ENCODE measurements around the gene ERICH4. TPM values are rescaled to one million over a fixed set of nuclear protein-coding genes. Genes with fewer than 3 reads are reported as not detected.

ERICH4 gene
- total RNA-seq, 1 donor from 2014 or later, result not detected

GRCh38 chr19:41428481-41428859 is 14.5 kb upstream of the ERICH4 start:
- no peak for TF ChIP-seq EZH2 (IDR thresholded peaks at IDR 0.05; ENCODE audit: insufficient read depth, low read length)
- TF ChIP-seq, protein P1, sequence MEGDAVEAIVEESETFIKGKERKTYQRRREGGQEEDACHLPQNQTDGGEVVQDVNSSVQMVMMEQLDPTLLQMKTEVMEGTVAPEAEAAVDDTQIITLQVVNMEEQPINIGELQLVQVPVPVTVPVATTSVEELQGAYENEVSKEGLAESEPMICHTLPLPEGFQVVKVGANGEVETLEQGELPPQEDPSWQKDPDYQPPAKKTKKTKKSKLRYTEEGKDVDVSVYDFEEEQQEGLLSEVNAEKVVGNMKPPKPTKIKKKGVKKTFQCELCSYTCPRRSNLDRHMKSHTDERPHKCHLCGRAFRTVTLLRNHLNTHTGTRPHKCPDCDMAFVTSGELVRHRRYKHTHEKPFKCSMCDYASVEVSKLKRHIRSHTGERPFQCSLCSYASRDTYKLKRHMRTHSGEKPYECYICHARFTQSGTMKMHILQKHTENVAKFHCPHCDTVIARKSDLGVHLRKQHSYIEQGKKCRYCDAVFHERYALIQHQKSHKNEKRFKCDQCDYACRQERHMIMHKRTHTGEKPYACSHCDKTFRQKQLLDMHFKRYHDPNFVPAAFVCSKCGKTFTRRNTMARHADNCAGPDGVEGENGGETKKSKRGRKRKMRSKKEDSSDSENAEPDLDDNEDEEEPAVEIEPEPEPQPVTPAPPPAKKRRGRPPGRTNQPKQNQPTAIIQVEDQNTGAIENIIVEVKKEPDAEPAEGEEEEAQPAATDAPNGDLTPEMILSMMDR (IDR thresholded peaks at IDR 0.05; ENCODE audit: insufficient read depth, low read depth, low read length), result no peak
- H3K27me3 ChIP-seq (ENCODE audit: insufficient read depth, low read length), result no peaks in the 10 kb centered on the region
- H3K9ac ChIP-seq (ENCODE audit: low read length), result no peak overlapping the region
- no peak overlapping the region for H3K4me3 ChIP-seq (ENCODE audit: insufficient read depth, low read depth, low read length)
- H3K79me2 ChIP-seq (ENCODE audit: insufficient read depth, low read length), result no peaks in the 10 kb centered on the region
- no peak overlapping the region for H3K27ac ChIP-seq (ENCODE audit: low read depth, low read length)
- Mint-ChIP-seq H3K9me3 (ENCODE audit: unreplicated experiment) (no peaks in the 10 kb centered on the region), H3K36me3 (ENCODE audit: low read depth, unreplicated experiment) (peaks cover 11% of the 10 kb centered on the region), H3K27me3 (ENCODE audit: low read depth, unreplicated experiment) (no peaks in the 10 kb centered on the region), H3K27ac (ENCODE audit: unreplicated experiment) (no peak overlapping the region), H3K4me3 (ENCODE audit: unreplicated experiment) (peak overlapping the region; percentile 64), H3K4me1 (ENCODE audit: low read depth, unreplicated experiment) (peaks cover 14% of the 10 kb centered on the region)
- H3K4me1 ChIP-seq (ENCODE audit: insufficient read depth, low read length), result peaks cover 9% of the 10 kb centered on the region
- no peaks in the 10 kb centered on the region for H3K9me3 ChIP-seq (ENCODE audit: insufficient read depth, low read depth, low read length)
- FAIRE-seq (no peak), DNase-seq (ENCODE audit: low read depth) (no peak)
- H3K4me2 ChIP-seq (ENCODE audit: low read length), result peak overlapping the region; percentile 80
- peaks cover 9% of the 10 kb centered on the region for H3K36me3 ChIP-seq (ENCODE audit: insufficient read depth, low read length)
- H4K20me1 ChIP-seq (ENCODE audit: insufficient read depth, low read length), result peaks cover 3% of the 10 kb centered on the region
- no peak overlapping the region for H2AFZ ChIP-seq (ENCODE audit: low read depth, low read length)

- peaks cover 9% of the 10 kb centered on the region for H3K36me3 Mint-ChIP-seq (ENCODE audit: low read depth, unreplicated experiment)
- TF ChIP-seq, protein P1 (IDR thresholded peaks at IDR 0.05; ENCODE audit: insufficient read depth, low read depth, low read length), result no peak
- no peak for TF ChIP-seq EZH2 (IDR thresholded peaks at IDR 0.05; ENCODE audit: insufficient read depth, low read length)
Measured at GRCh38 chr19:41430922-41431321, 12.0 kb upstream of the ERICH4 start.

DNA sequence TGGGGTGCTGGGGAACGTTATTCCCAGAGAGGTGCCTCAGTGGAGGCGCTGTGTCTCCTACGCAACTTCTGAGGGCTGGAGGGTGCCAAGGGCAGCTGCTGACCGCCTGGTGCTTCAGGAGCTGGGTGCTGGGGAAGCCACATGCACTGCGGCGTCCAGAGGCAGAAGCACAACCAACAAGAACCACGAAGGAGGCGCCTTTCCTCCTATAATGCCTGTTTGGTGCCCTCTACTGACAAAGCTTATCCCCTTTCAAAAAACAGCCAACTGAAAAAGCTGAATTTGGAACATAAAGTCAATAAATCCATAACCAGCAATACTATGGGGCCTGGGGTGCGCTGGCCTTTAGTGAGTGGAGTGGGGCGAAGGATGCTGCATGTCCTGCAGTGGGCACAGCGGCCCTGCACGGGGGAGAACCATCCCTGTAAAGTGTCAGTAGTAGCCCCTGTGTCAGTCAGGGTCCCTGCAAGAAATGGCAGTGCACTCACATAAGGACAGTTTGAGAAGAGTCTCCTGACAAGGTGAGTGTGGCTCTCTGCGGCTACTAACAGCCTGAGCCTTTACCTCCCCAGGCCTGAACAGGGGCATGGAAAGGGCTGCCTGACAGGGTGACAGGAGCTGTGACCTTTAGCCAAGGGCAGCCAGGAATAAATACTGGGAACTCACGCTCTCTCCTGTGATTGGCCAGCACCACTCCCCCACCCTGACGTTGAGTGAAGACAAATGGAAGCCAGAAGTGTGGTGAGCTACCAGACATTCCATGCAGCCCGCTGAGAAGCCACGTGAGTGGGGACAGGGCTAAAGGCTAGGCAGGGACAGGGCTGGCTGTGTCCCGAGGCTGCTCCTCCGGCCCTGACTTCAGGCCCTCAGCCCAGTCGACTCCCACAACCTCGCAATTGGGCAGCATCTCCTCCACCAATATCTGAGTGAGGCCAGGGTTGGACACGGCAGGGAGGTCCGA is 11.2 kb upstream of the ERICH4 start:
- peaks cover 3% of the 10 kb centered on the region for H4K20me1 ChIP-seq (ENCODE audit: insufficient read depth, low read length)
- H3K4me3 ChIP-seq (ENCODE audit: insufficient read depth, low read depth, low read length), result no peak overlapping the region
- H3K9me3 ChIP-seq (ENCODE audit: insufficient read depth, low read depth, low read length), result no peaks in the 10 kb centered on the region
- Mint-ChIP-seq H3K27ac (ENCODE audit: unreplicated experiment) (no peak overlapping the region), H3K4me1 (ENCODE audit: low read depth, unreplicated experiment) (peaks cover 14% of the 10 kb centered on the region), H3K4me3 (ENCODE audit: unreplicated experiment) (no peak overlapping the region), H3K36me3 (ENCODE audit: low read depth, unreplicated experiment) (peaks cover 9% of the 10 kb centered on the region), H3K9me3 (ENCODE audit: unreplicated experiment) (no peaks in the 10 kb centered on the region), H3K27me3 (ENCODE audit: low read depth, unreplicated experiment) (no peaks in the 10 kb centered on the region)
- no peak for DNase-seq (ENCODE audit: low read depth)
- H3K79me2 ChIP-seq (ENCODE audit: insufficient read depth, low read length), result no peaks in the 10 kb centered on the region
- peaks cover 9% of the 10 kb centered on the region for H3K4me1 ChIP-seq (ENCODE audit: insufficient read depth, low read length)
- H3K27ac ChIP-seq (ENCODE audit: low read depth, low read length), result no peak overlapping the region
- TF ChIP-seq, protein P1 (IDR thresholded peaks at IDR 0.05; ENCODE audit: insufficient read depth, low read depth, low read length), result peak; percentile 23
- no peak for TF ChIP-seq EZH2 (IDR thresholded peaks at IDR 0.05; ENCODE audit: insufficient read depth, low read length)
- no peak for FAIRE-seq
- no peaks in the 10 kb centered on the region for H3K27me3 ChIP-seq (ENCODE audit: insufficient read depth, low read length)
- H3K9ac ChIP-seq (ENCODE audit: low read length), result no peak overlapping the region
- no peak overlapping the region for H3K4me2 ChIP-seq (ENCODE audit: low read length)
- peaks cover 9% of the 10 kb centered on the region for H3K36me3 ChIP-seq (ENCODE audit: insufficient read depth, low read length)
- no peak overlapping the region for H2AFZ ChIP-seq (ENCODE audit: low read depth, low read length)

More at GRCh38 chr19:41430922-41431321, 12.0 kb upstream of the ERICH4 start:
- no peaks in the 10 kb centered on the region for H3K27me3 Mint-ChIP-seq (ENCODE audit: low read depth, unreplicated experiment)
- H3K9me3 Mint-ChIP-seq (ENCODE audit: unreplicated experiment), result no peaks in the 10 kb centered on the region
- Histone ChIP-seq H3K27ac (ENCODE audit: low read depth, low read length) (no peak overlapping the region), H3K4me1 (ENCODE audit: insufficient read depth, low read length) (peaks cover 9% of the 10 kb centered on the region), H3K27me3 (ENCODE audit: insufficient read depth, low read length) (no peaks in the 10 kb centered on the region), H3K9ac (ENCODE audit: low read length) (no peak overlapping the region), H3K36me3 (ENCODE audit: insufficient read depth, low read length) (peaks cover 9% of the 10 kb centered on the region), H3K79me2 (ENCODE audit: insufficient read depth, low read length) (no peaks in the 10 kb centered on the region), H3K4me2 (ENCODE audit: low read length) (no peak overlapping the region), H4K20me1 (ENCODE audit: insufficient read depth, low read length) (peaks cover 3% of the 10 kb centered on the region), H2AFZ (ENCODE audit: low read depth, low read length) (no peak overlapping the region), H3K9me3 (ENCODE audit: insufficient read depth, low read depth, low read length) (no peaks in the 10 kb centered on the region), H3K4me3 (ENCODE audit: insufficient read depth, low read depth, low read length) (no peak overlapping the region)
- H3K4me3 Mint-ChIP-seq (ENCODE audit: unreplicated experiment), result no peak overlapping the region
- peaks cover 14% of the 10 kb centered on the region for H3K4me1 Mint-ChIP-seq (ENCODE audit: low read depth, unreplicated experiment)
- FAIRE-seq, result no peak
- no peak for DNase-seq (ENCODE audit: low read depth)
- no peak overlapping the region for H3K27ac Mint-ChIP-seq (ENCODE audit: unreplicated experiment)
